CD4-positive, alpha-beta T cell treated with Interleukin-6 at 100 ng/mL for 8 hours (primary cell): ENCODE results near the gene CXCR5.

Source experiments
- DNase-seq: peaks from one replicate; pipeline ENCODE4 v3.0.0-alpha.2; 2020; ENCODE audit warnings: mixed read lengths, low spot score

Gene CXCR5

GRCh38 chr11:118876286-118876685 is 7.4 kb upstream of the CXCR5 start:
- no peak for DNase-seq

GRCh38 chr11:118877487-118878162 is 6.1 kb upstream of the CXCR5 start:
- no peak for DNase-seq

GRCh38 chr11:118878163-118878563 is 5.5 kb upstream of the CXCR5 start:
- peak; percentile 54 for DNase-seq

GRCh38 chr11:118881228-118881627 is 2.5 kb upstream of the CXCR5 start:
- no peak for DNase-seq

GRCh38 chr11:118882491-118882890 is 1.2 kb upstream of the CXCR5 start:
- DNase-seq: no peak

- DNase-seq: no peak
Measured at GRCh38 chr11:118883004-118883367, 706 bp upstream of the CXCR5 start.

- DNase-seq: no peak
Measured at GRCh38 chr11:118884875-118885274, 1.2 kb downstream of the CXCR5 start.

- DNase-seq: no peak
Measured at GRCh38 chr11:118885319-118885718, 1.6 kb downstream of the CXCR5 start.

GRCh38 chr11:118885831-118886565 is 2.3 kb downstream of the CXCR5 start:
- no peak for DNase-seq

GRCh38 chr11:118886681-118887111 is 3.0 kb downstream of the CXCR5 start:
- DNase-seq: no peak

GRCh38 chr11:118887206-118887605 is 3.5 kb downstream of the CXCR5 start:
- DNase-seq: no peak

GRCh38 chr11:118888398-118888797 is 4.7 kb downstream of the CXCR5 start:
- no peak for DNase-seq

GRCh38 chr11:118889797-118890196 is 6.1 kb downstream of the CXCR5 start:
- no peak for DNase-seq

- peak; percentile 91 for DNase-seq
Measured at GRCh38 chr11:118892514-118892913, 8.8 kb downstream of the CXCR5 start.

- DNase-seq: no peak
Measured at GRCh38 chr11:118892964-118893363, 9.3 kb downstream of the CXCR5 start.

- DNase-seq: no peak
Measured at GRCh38 chr11:118893662-118894061, 10.0 kb downstream of the CXCR5 start.

- DNase-seq: no peak
Measured at GRCh38 chr11:118894192-118894591, 10.5 kb downstream of the CXCR5 start.

- peak; percentile 85 for DNase-seq
Measured at GRCh38 chr11:118895093-118896039, 11.7 kb downstream of the CXCR5 start.

- no peak for DNase-seq
Measured at GRCh38 chr11:118896472-118896913, 12.8 kb downstream of the CXCR5 start.

GRCh38 chr11:118896921-118897591 is 13.4 kb downstream of the CXCR5 start:
- DNase-seq: no peak

- DNase-seq: no peak
Measured at GRCh38 chr11:118897721-118898310, 14.1 kb downstream of the CXCR5 start.
